Mesendoderm (in vitro differentiated cells): ENCODE data around the gene RTKN2. TPM values are rescaled to one million over a fixed set of nuclear protein-coding genes. Genes with fewer than 3 reads are reported as not detected.

Experiments used
- DNase-seq: peaks from one replicate; pipeline ENCODE4 v3.0.0; 2013
- H2AK5ac ChIP-seq: 2 replicates; pipeline ENCODE4 v1.6.1; 2013; ENCODE audit warnings: low read length, inconsistent platforms
- H2BK120ac ChIP-seq: 2 replicates; pipeline ENCODE4 v1.6.1; 2013; ENCODE audit warnings: low read depth, mild to moderate bottlenecking, low read length, moderate library complexity, mixed read lengths
- H2BK15ac ChIP-seq: replicated peaks from 2 replicates; pipeline ENCODE4 v1.6.1; 2013; ENCODE audit warnings: low read depth, mild to moderate bottlenecking, moderate library complexity
- H2BK5ac ChIP-seq: 2 replicates; pipeline ENCODE4 v1.6.1; 2013; ENCODE audit warnings: low read length, inconsistent platforms
- H3K18ac ChIP-seq: 2 replicates; pipeline ENCODE4 v1.6.1; 2013; ENCODE audit warnings: mild to moderate bottlenecking, low read length, mixed read lengths
- H3K23ac ChIP-seq: one replicate; pipeline ENCODE4 v1.6.1; 2013; ENCODE audit warnings: low read length
- H3K27ac ChIP-seq: 2 replicates; pipeline ENCODE4 v1.5.1; 2013; ENCODE audit warnings: low read depth, mild to moderate bottlenecking, inconsistent platforms, low read length, moderate library complexity
- H3K27me3 ChIP-seq: 2 replicates; pipeline ENCODE4 v1.6.1; 2013; ENCODE audit warnings: low read length, control low read depth, mild to moderate bottlenecking, inconsistent platforms; ENCODE audit not compliant: insufficient read depth, poor library complexity
- H3K36me3 ChIP-seq: 2 replicates; pipeline ENCODE4 v1.6.1; 2013; ENCODE audit warnings: low read length, inconsistent platforms; ENCODE audit not compliant: control insufficient read depth, insufficient read depth
- H3K4ac ChIP-seq: one replicate; pipeline ENCODE4 v1.6.1; 2013; ENCODE audit warnings: low read depth, mild to moderate bottlenecking, low read length, moderate library complexity
- H3K4me1 ChIP-seq: 2 replicates; pipeline ENCODE4 v1.6.1; 2013; ENCODE audit warnings: low read depth, low read length, inconsistent platforms; ENCODE audit not compliant: control insufficient read depth
- H3K4me2 ChIP-seq: 2 replicates; pipeline ENCODE4 v1.6.1; 2013; ENCODE audit warnings: low read length
- H3K4me3 ChIP-seq: 2 replicates; pipeline ENCODE4 v1.5.1; 2013; ENCODE audit warnings: mild to moderate bottlenecking, low read length
- H3K56ac ChIP-seq: one replicate; pipeline ENCODE4 v1.6.1; 2013; ENCODE audit warnings: low read length
- H3K79me1 ChIP-seq: 2 replicates; pipeline ENCODE4 v1.6.1; 2013; ENCODE audit warnings: low read length, inconsistent platforms
- H3K79me2 ChIP-seq: 2 replicates; pipeline ENCODE4 v1.6.1; 2013; ENCODE audit warnings: mild to moderate bottlenecking, low read length; ENCODE audit not compliant: control insufficient read depth, insufficient read depth
- H3K9ac ChIP-seq: 2 replicates; pipeline ENCODE4 v1.6.1; 2013; ENCODE audit warnings: low read length, inconsistent platforms
- H4K5ac ChIP-seq: one replicate; pipeline ENCODE4 v1.6.1; 2013; ENCODE audit warnings: low read length
- H4K8ac ChIP-seq: one replicate; pipeline ENCODE4 v1.6.1; 2013; ENCODE audit warnings: low read depth, mild to moderate bottlenecking, control low read depth, low read length, moderate library complexity
- WGBS: extraction: QIAGEN DNeasy Blood & Tissue Kit; methylation state at CpG from one replicate; pipeline ENCODE4 v1.1.7; 2013; ENCODE audit warnings: low lambda C conversion rate, missing lambda C conversion rate; ENCODE audit not compliant: insufficient coverage; ENCODE audit errors: extremely low coverage; 5-methylcytosine and 5-hydroxymethylcytosine counted together
- polyA plus RNA-seq, 2 experiments: library from polyadenylated mRNA; stranded (reverse); fragments of 200-250 nt; gene quantifications; one replicate each; pipeline ENCODE4 v1.2.3, GENCODE V29; 2013

The RTKN2 gene
- polyA plus RNA-seq (2013, experiment 1 of 2), result 12.6 TPM
- 13.7 TPM for polyA plus RNA-seq (2013, experiment 2 of 2)

- H3K18ac ChIP-seq, result peak within 1 kb of the TSS; percentile 72
- no peak within 1 kb of the TSS for H2BK120ac ChIP-seq
- H3K79me1 ChIP-seq, result peaks cover 2% of the 10 kb centered on the region
- H3K4ac ChIP-seq, result peak within 1 kb of the TSS; percentile 38
- peak within 1 kb of the TSS; percentile 84 for H3K4me3 ChIP-seq
- H2BK15ac ChIP-seq, result no peak within 1 kb of the TSS
- no peaks in the 10 kb centered on the region for H3K27me3 ChIP-seq
- H3K9ac ChIP-seq, result peak within 1 kb of the TSS; percentile 88
- peak within 1 kb of the TSS; percentile 49 for H3K27ac ChIP-seq
- no peak within 1 kb of the TSS for H4K8ac ChIP-seq
- peak within 1 kb of the TSS; percentile 60 for H3K4me2 ChIP-seq
- no peaks in the 10 kb centered on the region for H3K4me1 ChIP-seq
- peaks cover 10% of the 10 kb centered on the region for H3K79me2 ChIP-seq
- no CpG with 5 or more reads among the region's 63 CpGs for WGBS
- no peak within 1 kb of the TSS for H4K5ac ChIP-seq
- DNase-seq, result peak; percentile 99
- peak within 1 kb of the TSS; percentile 96 for H3K56ac ChIP-seq
- H2BK5ac ChIP-seq, result no peak within 1 kb of the TSS
- no peaks in the 10 kb centered on the region for H3K36me3 ChIP-seq
- H3K23ac ChIP-seq, result no peak within 1 kb of the TSS
- no peak within 1 kb of the TSS for H2AK5ac ChIP-seq
Measured at GRCh38 chr10:62268399-62269114, at the start of gene RTKN2. Gene RTKN2, minus strand, starts transcription at chr10:62268844. Its CDS starts 234 bp downstream, at chr10:62268610.

- Histone ChIP-seq H3K18ac (no peak overlapping the region), H2AK5ac (no peak overlapping the region), H3K36me3 (no peaks in the 10 kb centered on the region), H3K9ac (no peak overlapping the region), H4K8ac (no peak overlapping the region), H2BK120ac (no peak overlapping the region), H3K4me1 (no peaks in the 10 kb centered on the region), H3K79me2 (no peaks in the 10 kb centered on the region), H3K27me3 (no peaks in the 10 kb centered on the region), H3K27ac (no peak overlapping the region), H3K4me2 (no peak overlapping the region), H3K56ac (no peak overlapping the region), H3K4me3 (no peak overlapping the region), H2BK15ac (no peak overlapping the region), H3K4ac (no peak overlapping the region), H2BK5ac (no peak overlapping the region), H3K23ac (no peak overlapping the region), H3K79me1 (no peaks in the 10 kb centered on the region), H4K5ac (no peak overlapping the region)
- WGBS, result no CpG with 5 or more reads among the region's 6 CpGs
- DNase-seq, result no peak
Measured at GRCh38 chr10:62317257-62317656, 48.6 kb upstream of the RTKN2 start.

- Histone ChIP-seq H3K23ac (no peak overlapping the region), H3K79me1 (no peaks in the 10 kb centered on the region), H2BK15ac (no peak overlapping the region), H3K79me2 (no peaks in the 10 kb centered on the region), H3K4me1 (no peaks in the 10 kb centered on the region), H3K27me3 (no peaks in the 10 kb centered on the region), H3K27ac (no peak overlapping the region), H3K4me2 (no peak overlapping the region), H3K4me3 (no peak overlapping the region), H2BK5ac (no peak overlapping the region), H4K8ac (no peak overlapping the region), H2BK120ac (no peak overlapping the region), H3K36me3 (no peaks in the 10 kb centered on the region), H3K4ac (no peak overlapping the region), H2AK5ac (no peak overlapping the region), H3K9ac (no peak overlapping the region), H3K56ac (no peak overlapping the region), H3K18ac (no peak overlapping the region), H4K5ac (no peak overlapping the region)
- DNase-seq, result no peak
- WGBS, result no CpG with 5 or more reads among the region's 2 CpGs
Measured at GRCh38 chr10:62309254-62309653, 40.6 kb upstream of the RTKN2 start.

GRCh38 chr10:62308101-62308500 is 39.5 kb upstream of the RTKN2 start:
- H3K79me1 ChIP-seq, result no peaks in the 10 kb centered on the region
- H2AK5ac ChIP-seq, result no peak overlapping the region
- H3K4me1 ChIP-seq, result peaks cover under 1% of the 10 kb centered on the region
- H3K18ac ChIP-seq, result no peak overlapping the region
- H3K27me3 ChIP-seq, result no peaks in the 10 kb centered on the region
- no peak overlapping the region for H3K56ac ChIP-seq
- H3K4me3 ChIP-seq, result no peak overlapping the region
- H3K9ac ChIP-seq, result no peak overlapping the region
- no peak overlapping the region for H3K23ac ChIP-seq
- no peak overlapping the region for H4K8ac ChIP-seq
- no peak overlapping the region for H2BK5ac ChIP-seq
- H2BK120ac ChIP-seq, result no peak overlapping the region
- no peaks in the 10 kb centered on the region for H3K79me2 ChIP-seq
- no peak overlapping the region for H4K5ac ChIP-seq
- no peak overlapping the region for H3K4me2 ChIP-seq
- DNase-seq, result no peak
- no peaks in the 10 kb centered on the region for H3K36me3 ChIP-seq
- H2BK15ac ChIP-seq, result no peak overlapping the region
- no peak overlapping the region for H3K27ac ChIP-seq
- H3K4ac ChIP-seq, result no peak overlapping the region

- no CpG with 5 or more reads among the region's 4 CpGs for WGBS
Measured at GRCh38 chr10:62307635-62308034, 39.0 kb upstream of the RTKN2 start.

GRCh38 chr10:62306663-62307062 is 38.0 kb upstream of the RTKN2 start:
- H3K4me1 ChIP-seq, result peaks cover 2% of the 10 kb centered on the region
- no CpG with 5 or more reads among the region's 9 CpGs for WGBS

More at GRCh38 chr10:62307635-62308034, 39.0 kb upstream of the RTKN2 start:
- Histone ChIP-seq H3K36me3 (no peaks in the 10 kb centered on the region), H2BK5ac (no peak overlapping the region), H3K79me2 (no peaks in the 10 kb centered on the region), H3K9ac (no peak overlapping the region), H3K23ac (no peak overlapping the region), H3K27me3 (no peaks in the 10 kb centered on the region), H3K56ac (no peak overlapping the region), H3K4me1 (peaks cover 2% of the 10 kb centered on the region), H2AK5ac (no peak overlapping the region), H3K4me2 (no peak overlapping the region), H3K79me1 (no peaks in the 10 kb centered on the region), H3K4ac (no peak overlapping the region), H3K18ac (no peak overlapping the region), H3K4me3 (no peak overlapping the region), H2BK120ac (no peak overlapping the region), H3K27ac (no peak overlapping the region), H4K8ac (no peak overlapping the region), H2BK15ac (no peak overlapping the region), H4K5ac (no peak overlapping the region)
- DNase-seq, result no peak

More at GRCh38 chr10:62306663-62307062, 38.0 kb upstream of the RTKN2 start:
- no peak overlapping the region for H3K56ac ChIP-seq
- no peak overlapping the region for H2BK5ac ChIP-seq
- no peaks in the 10 kb centered on the region for H3K79me2 ChIP-seq
- no peak overlapping the region for H3K4ac ChIP-seq
- H3K18ac ChIP-seq, result no peak overlapping the region
- H3K4me2 ChIP-seq, result no peak overlapping the region
- peak overlapping the region; percentile 45 for H3K23ac ChIP-seq
- H2BK120ac ChIP-seq, result no peak overlapping the region
- DNase-seq, result no peak
- H3K27ac ChIP-seq, result no peak overlapping the region
- H3K79me1 ChIP-seq, result no peaks in the 10 kb centered on the region
- H3K9ac ChIP-seq, result no peak overlapping the region
- H2BK15ac ChIP-seq, result no peak overlapping the region
- H2AK5ac ChIP-seq, result no peak overlapping the region
- no peak overlapping the region for H3K4me3 ChIP-seq
- no peaks in the 10 kb centered on the region for H3K36me3 ChIP-seq
- no peaks in the 10 kb centered on the region for H3K27me3 ChIP-seq
- H4K5ac ChIP-seq, result no peak overlapping the region
- H4K8ac ChIP-seq, result no peak overlapping the region
